Body of pancreas (tissue), 4 donors: ENCODE data around the gene PTEN. TPM values are rescaled to one million over a fixed set of nuclear protein-coding genes. Genes with fewer than 3 reads are reported as not detected.
"Not testable (repeated sequence)": the region's sequence is repeated elsewhere in the genome, so short reads cannot be mapped to it uniquely, and the experiment has no call there.

ENCODE experiments used
- ATAC-seq: fragments of 150-250 bp; one replicate; pipeline ENCODE4 v1.9.1; 2016
- DNase-seq, 4 donors: peaks; one replicate each; pipeline ENCODE4 v3.0.0-alpha.2; 2019
- H3K27ac ChIP-seq, 4 donors: fragments of 200-600 bp; sonication (generic); 1 replicate in 3 of 4; 2 replicates in 1 of 4; pipeline versions ENCODE4 v1.5.1 to v1.6.1; 2016 to 2019; ENCODE audit warnings: mild to moderate bottlenecking in 1 of 4, mixed read lengths in 1 of 4, moderate library complexity in 1 of 4
- H3K27me3 ChIP-seq, 2 donors: fragments of 200-600 bp; sonication (generic); one replicate each; pipeline ENCODE4 v1.6.0; 2016; ENCODE audit warnings: mild to moderate bottlenecking in 1 of 2
- H3K36me3 ChIP-seq, 2 donors: fragments of 200-600 bp; sonication (generic); replicated peaks in 1 of 2; 2 replicates each; pipeline ENCODE4 v1.5.1; 2016; ENCODE audit warnings: low read depth in 2 of 2; ENCODE audit not compliant: insufficient read depth in 1 of 2
- H3K4me1 ChIP-seq: fragments of 200-600 bp; sonication (generic); one replicate; pipeline ENCODE4 v1.6.0; 2016
- H3K4me3 ChIP-seq, 2 donors: fragments of 200-600 bp; sonication (generic); 1 replicate in 1 of 2; 2 replicates in 1 of 2; pipeline ENCODE4 v1.5.1; 2016 to 2019
- H3K9me3 ChIP-seq, 3 donors: fragments of 200-600 bp; sonication (generic); 1 replicate in 2 of 3; 2 replicates in 1 of 3; pipeline ENCODE4 v1.5.1; 2016
- CTCF ChIP-seq, 7 experiments: fragments of 450-650 bp in 4 of 7; fragments of 200-600 bp in 3 of 7; sonication (generic) in 3 of 7; IDR thresholded peaks; one replicate each; pipeline ENCODE4 v1.5.1; 2016 to 2019; ENCODE audit warnings: antibody characterized with exemption in 7 of 7
- POLR2A ChIP-seq, 3 donors: fragments of 450-650 bp; IDR thresholded peaks; one replicate each; pipeline ENCODE4 v1.6.1; 2016; ENCODE audit warnings: antibody characterized with exemption in 3 of 3, mild to moderate bottlenecking in 2 of 3
- WGBS, 2 donors: methylation state at CpG; one replicate each; pipeline ENCODE4 v1.1.5; 2017; 5-methylcytosine and 5-hydroxymethylcytosine counted together
- intact Hi-C: fragments of 100-400 bp; cut with DNase I; formaldehyde crosslinking; loops from one replicate; pipeline ENCODE4 v1.15.1; 2023
- total RNA-seq, 2 donors: library from RNA; depleted of rRNA; stranded (reverse); fragments of >200 nt; gene quantifications; one replicate each; pipeline ENCODE4 v1.1.0, GENCODE V29; 2016

Gene PTEN
- total RNA-seq, 2 donors from 2014 or later, result 105 to 227 TPM

DNA sequence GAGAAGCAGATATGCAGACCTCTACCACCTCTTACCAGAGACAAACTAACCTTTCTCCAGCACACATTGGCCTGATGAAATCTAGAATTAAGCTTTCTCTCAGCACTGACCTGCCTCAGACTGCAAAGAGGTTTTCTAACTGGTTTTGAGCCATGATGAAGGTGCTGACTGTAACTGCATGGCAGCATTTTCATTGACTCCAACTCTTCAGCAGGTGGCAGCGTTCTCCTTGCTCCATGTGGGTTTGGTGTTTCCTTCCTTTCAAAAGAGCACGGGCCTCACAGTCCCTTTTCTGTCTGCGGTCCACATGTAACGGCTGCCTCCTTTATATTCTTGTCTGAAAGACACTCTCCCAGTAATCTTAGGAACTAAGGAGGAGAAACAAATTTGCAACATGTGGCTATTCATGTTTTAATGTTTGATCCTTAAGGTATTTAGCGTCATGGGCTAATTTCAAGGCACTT lies 12.7 kb upstream of the PTEN start:
- H3K27ac ChIP-seq, result peak overlapping the region in 1 of 4 donors; percentile 5
- intact Hi-C loops, result loop anchor here (10.0 kb wide), 3 partner anchors 264 to 704 kb away; no protein-coding TSS in a partner anchor
- TF ChIP-seq POLR2A (IDR thresholded peaks at IDR 0.05), result no peak
- TF ChIP-seq CTCF (IDR thresholded peaks at IDR 0.05), result peak; percentile 53 to 86 (median 83)
- H3K27me3 ChIP-seq, result no peaks in the 10 kb centered on the region
- ATAC-seq (peak; percentile 90), DNase-seq (peak; percentile 73 to 83 (median 79))
- H3K36me3 ChIP-seq, result no peaks in the 10 kb centered on the region
- H3K4me1 ChIP-seq, result peaks cover 8% of the 10 kb centered on the region
- no peaks in the 10 kb centered on the region for H3K9me3 ChIP-seq
- WGBS, 2 donors, result 14 to 17% methylated on average over 5 of the region's 5 CpGs
- H3K4me3 ChIP-seq, result no peak overlapping the region

- Histone ChIP-seq H3K9me3 (no peaks in the 10 kb centered on the region), H3K27ac (no peak overlapping the region), H3K36me3 (no peaks in the 10 kb centered on the region), H3K4me3 (no peak overlapping the region), H3K4me1 (peaks cover 8% of the 10 kb centered on the region), H3K27me3 (no peaks in the 10 kb centered on the region)
- no peak for TF ChIP-seq CTCF (IDR thresholded peaks at IDR 0.05)
- no peak for TF ChIP-seq POLR2A (IDR thresholded peaks at IDR 0.05)
- DNase-seq (no peak), ATAC-seq (no peak)
- intact Hi-C loops, result loop anchor here (10.0 kb wide), 3 partner anchors 263 to 703 kb away; no protein-coding TSS in a partner anchor
- WGBS, 2 donors, result 79 to 91% methylated on average over 1 of the region's 1 CpG
Measured at GRCh38 chr10:87852089-87852488, 11.3 kb upstream of the PTEN start.

GRCh38 chr10:87855247-87855646 lies 8.2 kb upstream of the PTEN start:
- intact Hi-C loops, result loop anchor here (10.0 kb wide), 3 partner anchors 260 to 700 kb away; no protein-coding TSS in a partner anchor
- not testable (repeated sequence) for H3K36me3 ChIP-seq, DNase-seq, H3K27ac ChIP-seq, ATAC-seq, H3K27me3 ChIP-seq, H3K4me3 ChIP-seq, H3K9me3 ChIP-seq, H3K4me1 ChIP-seq
- 85 to 86% methylated on average over 5 of the region's 5 CpGs for WGBS, 2 donors

- not testable (repeated sequence) for H3K4me3 ChIP-seq, DNase-seq, ATAC-seq, H3K27ac ChIP-seq, H3K27me3 ChIP-seq, H3K36me3 ChIP-seq, H3K9me3 ChIP-seq
- peaks cover 10% of the 10 kb centered on the region for H3K4me1 ChIP-seq
- intact Hi-C loops, result loop anchor here (10.0 kb wide), 3 partner anchors 259 to 699 kb away; no protein-coding TSS in a partner anchor
- 84 to 97% methylated on average over 4 of the region's 4 CpGs for WGBS, 2 donors
Measured at GRCh38 chr10:87855665-87856064, 7.8 kb upstream of the PTEN start.

DNA sequence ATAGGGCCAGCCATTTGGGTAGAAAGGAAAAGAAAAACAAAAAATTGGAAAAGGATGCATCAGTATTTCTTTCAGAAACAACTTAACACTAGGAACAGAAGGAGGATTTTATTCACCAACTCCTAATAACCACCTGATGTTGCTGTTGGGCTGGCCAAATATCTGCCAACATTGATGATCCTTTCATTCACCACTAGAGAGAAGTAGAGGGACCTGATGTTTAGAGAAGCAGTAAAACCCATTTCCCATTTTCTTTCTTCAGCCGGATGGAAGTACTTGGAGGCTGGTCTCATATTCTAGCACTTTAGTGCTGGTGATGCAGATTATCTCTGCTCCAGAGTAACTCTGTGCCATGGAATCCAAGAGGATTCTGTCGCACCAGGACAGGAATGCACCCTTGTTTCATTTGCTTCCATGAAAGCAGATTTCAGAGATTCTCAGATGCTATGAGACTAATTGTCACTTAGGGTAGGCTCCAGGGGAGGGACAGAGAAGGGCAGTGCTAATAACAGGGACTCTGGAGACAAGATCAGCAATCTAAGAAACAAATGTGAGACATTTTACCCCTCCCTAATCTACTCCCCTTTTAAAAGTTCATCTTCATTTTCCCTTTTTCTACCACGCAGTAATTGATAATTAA lies 3.1 kb upstream of the PTEN start:
- WGBS, 2 donors, result 44 to 53% methylated on average over 3 of the region's 3 CpGs
- TF ChIP-seq CTCF (IDR thresholded peaks at IDR 0.05) (peak in 6 of 7 experiments; percentile 9 to 57 (median 46)), POLR2A (IDR thresholded peaks at IDR 0.05) (no peak)
- ATAC-seq (no peak), DNase-seq (peak in 1 of 4 donors; percentile 45)
- Histone ChIP-seq H3K36me3 (no peaks in the 10 kb centered on the region), H3K4me3 (no peak overlapping the region), H3K4me1 (peaks cover 16% of the 10 kb centered on the region), H3K27ac (no peak overlapping the region), H3K9me3 (no peaks in the 10 kb centered on the region), H3K27me3 (no peaks in the 10 kb centered on the region)
- intact Hi-C loops, result no loop called here
